ENCODE data around the gene TCF7L2.
A peak's percentile ranks its signal among the peaks of the same experiment; 100 is the strongest.

Gene TCF7L2

GRCh38 chr10:112999102-112999501, 49.1 kb downstream of the TCF7L2 start:
- DNase-seq (ENCODE audit: low read depth, low spot score) = no peak

- no peak for DNase-seq (ENCODE audit: low read depth, low spot score)
Measured at GRCh38 chr10:113000442-113000841, 50.4 kb downstream of the TCF7L2 start.

GRCh38 chr10:113000876-113001598, 51.0 kb downstream of the TCF7L2 start:
- DNase-seq (ENCODE audit: low read depth, low spot score) = no peak

GRCh38 chr10:113001599-113002448, 51.8 kb downstream of the TCF7L2 start:
- DNase-seq (ENCODE audit: low read depth, low spot score) = no peak

- no peak for DNase-seq (ENCODE audit: low read depth, low spot score)
Measured at GRCh38 chr10:113002449-113002777, 52.4 kb downstream of the TCF7L2 start.

GRCh38 chr10:113003052-113003451, 53.0 kb downstream of the TCF7L2 start:
- no peak for DNase-seq (ENCODE audit: low read depth, low spot score)

GRCh38 chr10:113004069-113004618, 54.1 kb downstream of the TCF7L2 start:
- no peak for DNase-seq (ENCODE audit: low read depth, low spot score)

- no peak for DNase-seq (ENCODE audit: low read depth, low spot score)
Measured at GRCh38 chr10:113005380-113005779, 55.3 kb downstream of the TCF7L2 start.

GRCh38 chr10:113006656-113007342, 56.8 kb downstream of the TCF7L2 start:
- DNase-seq (ENCODE audit: low read depth, low spot score) = no peak

GRCh38 chr10:113007343-113007771, 57.3 kb downstream of the TCF7L2 start:
- no peak for DNase-seq (ENCODE audit: low read depth, low spot score)

- no peak for DNase-seq (ENCODE audit: low read depth, low spot score)
Measured at GRCh38 chr10:113007821-113008220, 57.8 kb downstream of the TCF7L2 start.

GRCh38 chr10:113011592-113012374, 61.7 kb downstream of the TCF7L2 start:
- no peak for DNase-seq (ENCODE audit: low read depth, low spot score)

- DNase-seq (ENCODE audit: low read depth, low spot score) = no peak
Measured at GRCh38 chr10:113015201-113015600, 65.2 kb downstream of the TCF7L2 start.

- DNase-seq (ENCODE audit: low read depth, low spot score) = no peak
Measured at GRCh38 chr10:113017376-113017775, 67.3 kb downstream of the TCF7L2 start.

- no peak for DNase-seq (ENCODE audit: low read depth, low spot score)
Measured at GRCh38 chr10:113018034-113018433, 68.0 kb downstream of the TCF7L2 start.

GRCh38 chr10:113019096-113019495, 69.0 kb downstream of the TCF7L2 start:
- no peak for DNase-seq (ENCODE audit: low read depth, low spot score)

GRCh38 chr10:113019692-113020474, 69.8 kb downstream of the TCF7L2 start:
- DNase-seq (ENCODE audit: low read depth, low spot score) = no peak

- no peak for DNase-seq (ENCODE audit: low read depth, low spot score)
Measured at GRCh38 chr10:113020475-113020753, 70.4 kb downstream of the TCF7L2 start.

GRCh38 chr10:113020838-113021237, 70.8 kb downstream of the TCF7L2 start:
- DNase-seq (ENCODE audit: low read depth, low spot score) = no peak

- peak; percentile 24 for DNase-seq (ENCODE audit: low read depth, low spot score)
Measured at GRCh38 chr10:113021268-113022040, 71.4 kb downstream of the TCF7L2 start.

Measured in astrocyte of the hippocampus (primary cell).